Mesenchymal stem cell (in vitro differentiated cells and primary cell): ENCODE data around the gene SKOR1.

Experiments used
- DNase-seq: peaks from one replicate; pipeline ENCODE4 v3.0.0-alpha.2; 2013
- H2AFZ ChIP-seq: one replicate; pipeline ENCODE4 v1.6.1; 2013; ENCODE audit warnings: low read depth, mild to moderate bottlenecking, control low read depth, inconsistent platforms, low read length, moderate library complexity
- H2AK5ac ChIP-seq: 2 replicates; pipeline ENCODE4 v1.6.1; 2013; ENCODE audit warnings: low read length, moderate library complexity, mild to moderate bottlenecking, inconsistent platforms; ENCODE audit not compliant: severe bottlenecking
- H2BK120ac ChIP-seq: one replicate; pipeline ENCODE4 v1.6.1; 2013; ENCODE audit warnings: low read depth, mild to moderate bottlenecking, inconsistent platforms, low read length, moderate library complexity
- H2BK12ac ChIP-seq, 2 experiments: one replicate each; pipeline ENCODE4 v1.6.1; 2013; ENCODE audit warnings: inconsistent platforms in 2 of 2, low read length in 2 of 2, mild to moderate bottlenecking in 2 of 2, moderate library complexity in 2 of 2, control low read depth in 1 of 2
- H2BK15ac ChIP-seq: one replicate; pipeline ENCODE4 v1.6.1; 2013; ENCODE audit warnings: mild to moderate bottlenecking, low read depth, inconsistent platforms; ENCODE audit not compliant: poor library complexity, severe bottlenecking
- H2BK5ac ChIP-seq: 2 replicates; pipeline ENCODE4 v1.6.1; 2013; ENCODE audit warnings: low read depth, mild to moderate bottlenecking, low read length, control low read depth, inconsistent platforms; ENCODE audit not compliant: poor library complexity, severe bottlenecking
- H3K14ac ChIP-seq, 2 experiments: one replicate each; pipeline ENCODE4 v1.6.1; 2013; ENCODE audit warnings: inconsistent platforms in 2 of 2, low read length in 2 of 2, control low read depth in 1 of 2, mild to moderate bottlenecking in 1 of 2, moderate library complexity in 1 of 2
- H3K18ac ChIP-seq, 2 experiments: one replicate each; pipeline ENCODE4 v1.6.1; 2013; ENCODE audit warnings: inconsistent platforms in 2 of 2, low read length in 2 of 2, control low read depth in 1 of 2, low read depth in 1 of 2, mild to moderate bottlenecking in 1 of 2
- H3K23ac ChIP-seq, 2 experiments: one replicate each; pipeline ENCODE4 v1.6.1; 2013; ENCODE audit warnings: inconsistent platforms in 2 of 2, low read length in 2 of 2, mild to moderate bottlenecking in 2 of 2, moderate library complexity in 2 of 2, control low read depth in 1 of 2
- H3K27ac ChIP-seq: 2 replicates; pipeline ENCODE4 v1.5.1; 2013; ENCODE audit warnings: mild to moderate bottlenecking, moderate library complexity, low read length, control low read depth, inconsistent platforms; ENCODE audit not compliant: poor library complexity, severe bottlenecking
- H3K27me3 ChIP-seq, 2 experiments: 2 replicates each; pipeline versions ENCODE4 v1.6.1 to v1.7.0; 2013; ENCODE audit warnings: low read length in 2 of 2, mild to moderate bottlenecking in 2 of 2, moderate library complexity in 2 of 2, control low read depth in 1 of 2, inconsistent platforms in 1 of 2; ENCODE audit not compliant: control insufficient read depth in 1 of 2, insufficient read depth in 1 of 2
- H3K36me3 ChIP-seq, 2 experiments: 2 replicates each; pipeline versions ENCODE4 v1.6.1 to v1.7.0; 2013; ENCODE audit warnings: low read length in 2 of 2, control low read depth in 1 of 2, inconsistent platforms in 1 of 2, low read depth in 1 of 2, mild to moderate bottlenecking in 1 of 2; ENCODE audit not compliant: insufficient read depth in 2 of 2, control insufficient read depth in 1 of 2
- H3K4ac ChIP-seq, 2 experiments: one replicate each; pipeline ENCODE4 v1.6.1; 2013; ENCODE audit warnings: inconsistent platforms in 2 of 2, low read length in 2 of 2, mild to moderate bottlenecking in 2 of 2, moderate library complexity in 2 of 2, control low read depth in 1 of 2, low read depth in 1 of 2
- H3K4me1 ChIP-seq: 2 replicates; pipeline ENCODE4 v1.6.1; 2013; ENCODE audit warnings: low read depth, low read length, control low read depth; ENCODE audit not compliant: control insufficient read depth, insufficient read depth
- H3K4me2 ChIP-seq: 2 replicates; pipeline ENCODE4 v1.6.1; 2013; ENCODE audit warnings: low read length, mild to moderate bottlenecking, inconsistent platforms; ENCODE audit not compliant: poor library complexity, severe bottlenecking
- H3K4me3 ChIP-seq, 2 experiments: 2 replicates each; pipeline versions ENCODE4 v1.5.1 to v1.7.0; 2013; ENCODE audit warnings: low read length in 2 of 2, mild to moderate bottlenecking in 2 of 2, control low read depth in 1 of 2, low read depth in 1 of 2; ENCODE audit not compliant: insufficient read depth in 1 of 2
- H3K79me1 ChIP-seq: replicated peaks from 2 replicates; pipeline ENCODE4 v1.6.1; 2013; ENCODE audit warnings: mild to moderate bottlenecking, control low read depth, low read length, inconsistent platforms; ENCODE audit not compliant: poor library complexity, severe bottlenecking
- H3K9ac ChIP-seq: 2 replicates; pipeline ENCODE4 v1.7.0; 2013; ENCODE audit warnings: mild to moderate bottlenecking, low read length, moderate library complexity
- H3K9me3 ChIP-seq: 2 replicates; pipeline ENCODE4 v1.7.0; 2013; ENCODE audit warnings: mild to moderate bottlenecking, low read length; ENCODE audit not compliant: control insufficient read depth
- H4K8ac ChIP-seq: one replicate; pipeline ENCODE4 v1.6.1; 2013; ENCODE audit warnings: inconsistent platforms, mild to moderate bottlenecking, low read length, moderate library complexity
- H4K91ac ChIP-seq: one replicate; pipeline ENCODE4 v1.6.1; 2013; ENCODE audit warnings: mild to moderate bottlenecking, low read length, inconsistent platforms
- WGBS: methylation state at CpG from one replicate; pipeline ENCODE4 v1.1.7; 2013; ENCODE audit warnings: mixed read lengths; 5-methylcytosine and 5-hydroxymethylcytosine counted together

Gene SKOR1

DNA sequence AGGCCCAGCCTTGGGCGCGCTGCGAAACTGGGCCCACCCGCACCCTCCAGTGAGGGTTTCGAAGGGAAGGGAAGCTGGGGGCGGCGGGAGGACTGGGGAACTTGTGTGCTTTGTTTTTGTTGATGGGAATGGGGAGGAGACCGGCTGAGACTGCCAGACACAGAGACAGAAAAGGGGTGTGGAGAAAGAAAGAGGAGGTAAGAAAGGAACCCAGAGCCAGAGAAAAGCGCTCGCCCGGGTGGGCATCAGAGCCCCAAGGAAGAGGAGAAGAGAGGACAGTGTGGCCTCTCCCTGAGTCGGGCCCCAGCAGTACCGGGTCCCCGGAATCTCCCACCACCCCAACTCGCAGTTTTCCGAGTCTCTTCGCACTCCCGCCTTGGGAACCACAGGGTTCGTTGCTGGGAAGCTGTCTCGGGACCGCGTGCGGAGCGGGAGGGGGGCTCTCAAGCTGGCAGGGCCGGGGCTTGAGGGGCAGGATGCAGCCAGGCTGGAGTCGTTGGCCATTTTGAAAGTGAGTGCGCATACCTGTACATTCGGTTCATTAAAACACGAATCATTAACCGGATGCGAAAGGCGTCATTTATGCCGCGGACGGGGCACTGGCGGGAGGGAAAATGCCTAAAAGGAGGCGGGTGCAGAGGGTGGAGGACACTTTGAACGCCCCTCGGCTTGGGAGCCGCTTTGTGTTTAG, 3.1 kb downstream of the SKOR1 start:
- H3K4me1 ChIP-seq: peaks cover 23% of the 10 kb centered on the region
- no peak overlapping the region for H3K27ac ChIP-seq

DNA sequence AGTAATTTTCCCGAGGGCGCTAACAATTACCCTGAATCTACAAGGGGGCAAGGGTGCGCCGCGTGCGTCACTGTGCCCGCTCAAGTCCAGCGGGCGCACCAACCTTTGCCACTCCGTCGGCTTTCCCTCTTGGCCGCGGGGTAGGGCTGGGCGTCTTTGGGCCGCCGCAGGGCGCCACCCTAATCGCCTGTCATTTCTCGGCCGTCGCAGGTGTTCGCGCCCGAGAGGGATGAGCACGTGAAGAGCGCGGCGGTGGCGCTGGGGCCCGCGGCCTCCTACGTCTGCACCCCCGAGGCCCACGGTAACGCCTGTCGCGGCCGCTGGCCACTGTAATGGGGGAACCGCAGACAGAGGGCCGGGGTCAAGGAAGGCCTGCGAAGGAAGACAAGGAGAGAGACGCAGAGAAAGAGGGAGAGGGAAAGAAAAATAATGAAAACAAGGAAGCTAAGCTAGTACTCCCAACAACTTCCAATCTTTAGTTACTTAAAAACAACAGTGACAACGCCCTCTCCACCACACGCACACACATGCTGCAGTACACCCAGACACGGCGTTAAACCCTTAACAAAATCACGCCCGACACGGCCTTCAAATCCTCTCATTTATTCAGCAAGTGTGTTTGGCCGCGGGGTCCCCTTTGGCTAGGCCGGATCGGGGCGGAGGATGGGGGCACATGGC, 3.8 kb downstream of the SKOR1 start:
- DNase-seq: no peak
- peaks cover 26% of the 10 kb centered on the region for H3K4me1 ChIP-seq
- H3K79me1 ChIP-seq: no peaks in the 10 kb centered on the region
- no peak overlapping the region for H2AK5ac ChIP-seq
- no peak overlapping the region for H2BK15ac ChIP-seq
- H3K14ac ChIP-seq: no peak overlapping the region
- H3K4me3 ChIP-seq: no peak overlapping the region
- no peak overlapping the region for H4K8ac ChIP-seq
- H3K4me2 ChIP-seq: no peak overlapping the region
- H3K4ac ChIP-seq: no peak overlapping the region
- H3K9ac ChIP-seq: no peak overlapping the region
- H2AFZ ChIP-seq: no peak overlapping the region
- H3K18ac ChIP-seq: no peak overlapping the region
- no peak overlapping the region for H2BK120ac ChIP-seq
- H3K23ac ChIP-seq: peak overlapping the region in 1 of 2 experiments; percentile 27
- H3K27ac ChIP-seq: no peak overlapping the region
- H2BK5ac ChIP-seq: no peak overlapping the region
- no peak overlapping the region for H2BK12ac ChIP-seq
- no peaks in the 10 kb centered on the region for H3K9me3 ChIP-seq
- H4K91ac ChIP-seq: no peak overlapping the region
- H3K27me3 ChIP-seq: peaks cover 89 to 90% of the 10 kb centered on the region in 2 experiments
- H3K36me3 ChIP-seq: no peaks in the 10 kb centered on the region
- WGBS: 10% methylated on average over 51 of the region's 54 CpGs

More for the DNA sequence above, 3.1 kb downstream of the SKOR1 start:
- H3K4me3 ChIP-seq: no peak overlapping the region
- H3K9me3 ChIP-seq: no peaks in the 10 kb centered on the region
- WGBS: 6% methylated on average over 37 of the region's 40 CpGs
- peaks cover 88 to 90% of the 10 kb centered on the region in 2 experiments for H3K27me3 ChIP-seq
- H2BK12ac ChIP-seq: no peak overlapping the region
- H3K9ac ChIP-seq: no peak overlapping the region
- no peak overlapping the region for H2BK120ac ChIP-seq
- no peak overlapping the region for H3K23ac ChIP-seq
- no peak overlapping the region for H2AK5ac ChIP-seq
- no peaks in the 10 kb centered on the region for H3K36me3 ChIP-seq
- H3K79me1 ChIP-seq: no peaks in the 10 kb centered on the region
- no peak overlapping the region for H2AFZ ChIP-seq
- no peak overlapping the region for H3K18ac ChIP-seq
- no peak overlapping the region for H4K91ac ChIP-seq
- H2BK15ac ChIP-seq: no peak overlapping the region
- DNase-seq: no peak
- H3K4me2 ChIP-seq: no peak overlapping the region
- no peak overlapping the region for H3K4ac ChIP-seq
- no peak overlapping the region for H3K14ac ChIP-seq
- no peak overlapping the region for H4K8ac ChIP-seq
- H2BK5ac ChIP-seq: no peak overlapping the region

DNA sequence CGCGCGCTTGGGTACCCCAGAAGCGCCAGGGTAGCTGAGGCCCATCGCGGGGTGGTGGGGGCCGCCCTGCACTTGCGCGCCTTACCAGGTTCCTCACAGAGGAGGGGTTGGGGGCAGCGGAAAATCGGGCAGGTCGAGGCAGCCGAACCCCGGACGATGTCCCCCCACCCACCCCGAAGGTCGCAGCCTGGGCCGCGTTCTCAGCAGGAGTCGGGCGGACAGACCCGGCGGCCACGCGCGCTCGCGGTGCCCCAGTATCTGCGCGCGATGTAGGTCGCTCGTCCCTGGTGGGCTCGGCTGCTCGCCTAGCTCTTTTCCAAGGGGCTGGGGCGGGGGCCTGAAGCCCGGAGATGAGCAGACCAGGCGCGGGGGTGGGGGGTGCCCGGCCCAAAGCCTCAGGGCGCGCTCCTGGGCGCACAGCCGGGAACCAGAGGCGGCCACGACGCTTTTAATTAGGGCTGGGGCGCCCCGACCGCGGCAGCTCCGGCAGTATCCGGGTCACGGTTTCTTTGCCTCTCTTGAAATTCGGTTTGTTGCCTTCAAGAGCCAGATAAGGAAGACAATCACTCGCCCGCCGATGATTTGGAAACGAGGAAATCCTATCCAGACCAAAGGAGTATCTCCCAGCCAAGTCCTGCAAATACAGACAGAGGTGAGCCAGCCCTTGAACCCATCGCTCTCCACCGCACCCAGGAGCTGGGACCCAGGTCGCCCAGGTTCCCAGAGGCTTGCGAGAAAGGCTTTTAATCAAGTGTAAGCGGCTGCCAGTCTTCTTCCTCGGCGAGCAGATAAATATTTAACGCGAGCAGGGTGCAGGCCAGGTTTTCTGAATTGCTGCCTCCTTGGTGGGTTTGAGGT, 4.6 kb downstream of the SKOR1 start:
- no peaks in the 10 kb centered on the region for H3K36me3 ChIP-seq
- no peak overlapping the region for H3K4me3 ChIP-seq
- no peak overlapping the region for H2BK5ac ChIP-seq
- no peak for DNase-seq
- H3K23ac ChIP-seq: peak overlapping the region in 1 of 2 experiments; percentile 27
- no peak overlapping the region for H3K4ac ChIP-seq
- H3K14ac ChIP-seq: no peak overlapping the region
- H3K4me2 ChIP-seq: no peak overlapping the region
- H2BK12ac ChIP-seq: no peak overlapping the region
- no peaks in the 10 kb centered on the region for H3K79me1 ChIP-seq
- no peak overlapping the region for H4K8ac ChIP-seq
- 12% methylated on average over 67 of the region's 68 CpGs for WGBS
- H3K18ac ChIP-seq: no peak overlapping the region
- no peak overlapping the region for H3K9ac ChIP-seq
- H2BK120ac ChIP-seq: no peak overlapping the region
- H4K91ac ChIP-seq: no peak overlapping the region
- H2AK5ac ChIP-seq: no peak overlapping the region
- peaks cover 89 to 90% of the 10 kb centered on the region in 2 experiments for H3K27me3 ChIP-seq
- peaks cover 31% of the 10 kb centered on the region for H3K4me1 ChIP-seq
- no peaks in the 10 kb centered on the region for H3K9me3 ChIP-seq
- H2AFZ ChIP-seq: no peak overlapping the region
- H3K27ac ChIP-seq: no peak overlapping the region
- no peak overlapping the region for H2BK15ac ChIP-seq

DNA sequence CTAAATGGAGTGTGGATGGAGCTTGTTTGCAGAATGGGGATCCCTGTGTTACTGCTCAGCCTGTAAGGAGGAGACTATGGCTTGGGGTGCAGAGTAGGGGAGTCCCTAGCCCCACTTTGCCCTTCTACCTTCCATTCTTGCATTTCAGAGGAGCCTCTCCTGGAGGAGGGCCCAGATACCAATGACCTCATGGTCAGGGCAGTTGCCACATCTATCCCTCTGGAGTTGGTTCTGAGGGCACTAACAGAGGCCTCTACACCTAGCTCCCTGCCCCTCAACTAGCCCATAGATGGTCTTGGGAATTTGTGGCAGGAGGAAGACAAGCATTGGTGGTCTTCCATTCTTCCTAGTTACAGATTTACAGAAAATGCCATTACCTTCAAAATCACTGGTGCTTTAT, 6.1 kb downstream of the SKOR1 start:
- H3K4me2 ChIP-seq: no peak overlapping the region
- no peak overlapping the region for H4K8ac ChIP-seq
- no peak for DNase-seq
- H3K36me3 ChIP-seq: no peaks in the 10 kb centered on the region
- H4K91ac ChIP-seq: no peak overlapping the region
- no peak overlapping the region for H3K27ac ChIP-seq
- H2BK15ac ChIP-seq: no peak overlapping the region
- no peak overlapping the region for H3K4ac ChIP-seq
- H2AFZ ChIP-seq: no peak overlapping the region
- H3K27me3 ChIP-seq: peaks cover 87 to 90% of the 10 kb centered on the region in 2 experiments
- no peak overlapping the region for H3K4me3 ChIP-seq
- no peaks in the 10 kb centered on the region for H3K9me3 ChIP-seq
- H3K4me1 ChIP-seq: peaks cover 22% of the 10 kb centered on the region
- H3K9ac ChIP-seq: no peak overlapping the region
- H3K23ac ChIP-seq: no peak overlapping the region
- no peak overlapping the region for H2BK5ac ChIP-seq
- no peaks in the 10 kb centered on the region for H3K79me1 ChIP-seq
- H2AK5ac ChIP-seq: no peak overlapping the region
- no peak overlapping the region for H3K18ac ChIP-seq
- H2BK12ac ChIP-seq: no peak overlapping the region
- H3K14ac ChIP-seq: no peak overlapping the region
- no peak overlapping the region for H2BK120ac ChIP-seq
